Measurements from ENCODE around the gene HPD. TPM values are rescaled to one million over a fixed set of nuclear protein-coding genes. Genes with fewer than 3 reads are reported as not detected.

HPD gene
- 1 to 10 TPM in 1 of 2 donors, under 1 TPM in 1; 0.41 to 4.0 TPM for total RNA-seq

DNA sequence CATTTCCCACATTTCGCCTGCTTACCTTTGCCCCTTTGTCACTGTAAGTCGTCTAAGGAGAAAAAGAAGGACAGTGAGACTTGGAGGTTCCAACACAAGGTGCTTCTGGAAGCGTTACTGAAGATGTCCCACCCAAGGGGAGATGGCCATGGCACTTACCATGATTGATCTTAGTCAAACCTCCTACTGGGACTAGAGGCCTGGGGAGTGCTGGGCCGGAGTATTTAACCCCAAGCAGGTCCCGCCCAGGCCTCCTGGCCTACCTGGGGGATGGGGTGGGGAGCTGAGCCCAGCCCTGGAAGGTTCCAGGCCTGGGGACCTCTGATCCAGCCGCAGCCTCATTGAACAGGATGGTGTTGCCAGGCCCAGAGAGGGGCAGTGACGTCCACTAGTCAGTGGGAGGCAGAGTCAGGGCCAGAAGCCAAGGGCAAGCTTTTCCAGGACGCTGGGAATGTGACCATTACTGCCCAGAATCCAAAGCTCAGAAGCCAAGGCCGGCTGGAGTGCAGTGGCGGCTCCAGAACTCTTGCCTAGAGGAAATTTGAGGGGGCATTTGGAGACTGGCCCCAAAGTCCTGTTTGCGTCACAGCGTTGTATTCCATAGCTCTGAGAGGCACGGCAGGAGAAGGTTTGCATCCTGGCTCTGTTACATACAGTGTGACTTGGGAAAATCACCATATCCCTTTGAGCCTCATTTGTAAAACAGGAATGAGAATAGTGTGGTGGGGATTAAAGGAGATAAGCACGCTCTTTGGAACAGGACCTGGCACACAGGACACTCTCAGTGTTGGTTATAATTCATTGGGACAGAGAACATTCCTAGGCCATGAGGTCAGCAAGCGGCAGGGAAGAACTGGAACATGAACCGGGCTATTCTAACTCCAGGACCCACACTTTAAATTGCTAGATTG, at the start of gene HPD:
TSS of gene HPD (minus strand) at position 198 of the 911 bp plus-strand sequence. CDS start at position 162, 36 bp downstream.
- H3K9me3 ChIP-seq = no peaks in the 10 kb centered on the region
- H3K4me3 ChIP-seq = no peak within 1 kb of the TSS
- peak; percentile 52 for TF ChIP-seq POLR2AphosphoS5 (IDR thresholded peaks at IDR 0.05)
- TF ChIP-seq, protein P1, sequence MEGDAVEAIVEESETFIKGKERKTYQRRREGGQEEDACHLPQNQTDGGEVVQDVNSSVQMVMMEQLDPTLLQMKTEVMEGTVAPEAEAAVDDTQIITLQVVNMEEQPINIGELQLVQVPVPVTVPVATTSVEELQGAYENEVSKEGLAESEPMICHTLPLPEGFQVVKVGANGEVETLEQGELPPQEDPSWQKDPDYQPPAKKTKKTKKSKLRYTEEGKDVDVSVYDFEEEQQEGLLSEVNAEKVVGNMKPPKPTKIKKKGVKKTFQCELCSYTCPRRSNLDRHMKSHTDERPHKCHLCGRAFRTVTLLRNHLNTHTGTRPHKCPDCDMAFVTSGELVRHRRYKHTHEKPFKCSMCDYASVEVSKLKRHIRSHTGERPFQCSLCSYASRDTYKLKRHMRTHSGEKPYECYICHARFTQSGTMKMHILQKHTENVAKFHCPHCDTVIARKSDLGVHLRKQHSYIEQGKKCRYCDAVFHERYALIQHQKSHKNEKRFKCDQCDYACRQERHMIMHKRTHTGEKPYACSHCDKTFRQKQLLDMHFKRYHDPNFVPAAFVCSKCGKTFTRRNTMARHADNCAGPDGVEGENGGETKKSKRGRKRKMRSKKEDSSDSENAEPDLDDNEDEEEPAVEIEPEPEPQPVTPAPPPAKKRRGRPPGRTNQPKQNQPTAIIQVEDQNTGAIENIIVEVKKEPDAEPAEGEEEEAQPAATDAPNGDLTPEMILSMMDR (IDR thresholded peaks at IDR 0.05) = no peak
- DNase-seq (ENCODE audit: low spot score) = peak; percentile 40
- 56% methylated on average over 16 of the region's 16 CpGs for WGBS
- intact Hi-C loops (cut with DNase I) = no loop called here
- H3K27me3 ChIP-seq (replicated peaks; ENCODE audit: insufficient read depth) = no peaks in the 10 kb centered on the region
- no peaks in the 10 kb centered on the region for H3K36me3 ChIP-seq
- no peaks in the 10 kb centered on the region for H3K4me1 ChIP-seq (replicated peaks)
- H3K27ac ChIP-seq = peak within 1 kb of the TSS; percentile 66 to 72

DNA sequence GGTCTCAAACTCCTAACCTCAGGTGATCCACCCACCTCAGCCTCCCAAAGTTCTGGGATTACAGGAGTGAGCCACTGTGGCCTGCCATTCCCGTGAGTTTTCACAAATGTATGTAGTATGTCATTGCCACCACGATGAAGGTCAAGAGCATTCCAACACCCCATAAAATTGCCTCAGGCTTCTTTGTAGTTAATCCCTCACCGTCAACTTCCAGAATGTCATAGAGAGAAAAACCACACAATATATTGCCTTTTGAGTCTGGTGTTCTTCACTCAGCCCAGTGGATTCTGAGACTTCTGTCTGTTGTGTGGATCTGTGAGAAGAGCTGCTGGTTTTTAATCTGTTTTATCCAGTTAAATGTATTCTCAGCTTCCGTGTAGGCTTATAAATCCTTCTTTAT, 47.1 kb upstream of the HPD start:
- no peaks in the 10 kb centered on the region for H3K9me3 ChIP-seq
- intact Hi-C loops (cut with DNase I) = no loop called here
- H3K4me1 ChIP-seq (replicated peaks) = no peaks in the 10 kb centered on the region
- H3K4me3 ChIP-seq = no peak overlapping the region
- H3K36me3 ChIP-seq = no peaks in the 10 kb centered on the region
- no peak overlapping the region for H3K27ac ChIP-seq
- H3K27me3 ChIP-seq (replicated peaks; ENCODE audit: insufficient read depth) = no peaks in the 10 kb centered on the region
- no peak for TF ChIP-seq POLR2A (IDR thresholded peaks at IDR 0.05)
- no peak for DNase-seq (ENCODE audit: low spot score)
- 48% methylated on average over 4 of the region's 4 CpGs for WGBS

DNA sequence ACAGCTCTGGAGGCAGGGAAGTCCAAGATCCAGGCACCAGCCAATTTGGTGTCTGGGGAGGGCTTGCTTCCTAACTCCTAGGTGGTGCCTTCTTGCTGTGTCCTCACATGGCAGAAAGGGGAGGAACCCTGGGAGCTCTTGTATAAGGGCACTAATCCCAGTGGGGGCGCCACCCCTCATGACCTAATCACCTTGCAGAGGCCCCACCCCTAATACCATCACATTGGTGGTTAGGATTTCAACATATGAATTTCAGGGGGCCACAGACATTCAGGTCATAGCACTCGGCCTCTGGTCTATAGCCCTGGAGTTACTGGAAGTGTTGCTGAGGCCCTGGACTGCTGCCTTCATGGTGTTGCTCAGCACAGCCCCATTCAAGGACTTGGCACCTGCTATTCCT, 44.5 kb upstream of the HPD start:
- no peak for DNase-seq (ENCODE audit: low spot score)
- Histone ChIP-seq H3K36me3 (no peaks in the 10 kb centered on the region), H3K27me3 (replicated peaks; ENCODE audit: insufficient read depth) (no peaks in the 10 kb centered on the region), H3K4me1 (replicated peaks) (no peaks in the 10 kb centered on the region), H3K4me3 (no peak overlapping the region), H3K9me3 (no peaks in the 10 kb centered on the region), H3K27ac (no peak overlapping the region)
- WGBS = 100% methylated on average over 2 of the region's 2 CpGs
- TF ChIP-seq POLR2AphosphoS5 (IDR thresholded peaks at IDR 0.05) (no peak), POLR2A (IDR thresholded peaks at IDR 0.05) (no peak)
- TF ChIP-seq, protein P1 (IDR thresholded peaks at IDR 0.05) = no peak
- intact Hi-C loops (cut with DNase I) = no loop called here

DNA sequence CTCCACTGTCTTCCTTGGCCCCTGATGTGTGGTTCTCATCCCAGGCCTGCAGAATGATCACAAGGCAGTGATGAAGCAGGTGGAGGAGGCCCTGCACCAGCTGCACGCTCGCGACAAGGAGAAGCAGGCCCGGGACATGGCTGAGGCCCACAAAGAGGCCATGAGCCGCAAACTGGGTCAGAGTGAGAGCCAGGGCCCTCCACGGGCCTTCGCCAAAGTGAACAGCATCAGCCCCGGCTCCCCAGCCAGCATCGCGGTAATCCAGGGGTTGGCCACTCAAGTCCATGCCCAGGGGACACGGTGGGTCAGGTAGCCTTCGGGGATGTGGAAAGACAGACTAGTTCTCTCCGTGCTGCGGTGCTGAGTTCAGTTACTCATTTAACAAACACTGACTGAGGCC, 40.9 kb upstream of the HPD start:
- H3K27me3 ChIP-seq (replicated peaks; ENCODE audit: insufficient read depth) = no peaks in the 10 kb centered on the region
- H3K4me1 ChIP-seq (replicated peaks) = no peaks in the 10 kb centered on the region
- WGBS = 92% methylated on average over 13 of the region's 14 CpGs
- H3K36me3 ChIP-seq = no peaks in the 10 kb centered on the region
- TF ChIP-seq POLR2AphosphoS5 (IDR thresholded peaks at IDR 0.05) (no peak), POLR2A (IDR thresholded peaks at IDR 0.05) (no peak)
- TF ChIP-seq, protein P1 (IDR thresholded peaks at IDR 0.05) = no peak
- DNase-seq (ENCODE audit: low spot score) = no peak
- H3K4me3 ChIP-seq = no peak overlapping the region
- intact Hi-C loops (cut with DNase I) = no loop called here
- H3K27ac ChIP-seq = no peak overlapping the region
- no peaks in the 10 kb centered on the region for H3K9me3 ChIP-seq

DNA sequence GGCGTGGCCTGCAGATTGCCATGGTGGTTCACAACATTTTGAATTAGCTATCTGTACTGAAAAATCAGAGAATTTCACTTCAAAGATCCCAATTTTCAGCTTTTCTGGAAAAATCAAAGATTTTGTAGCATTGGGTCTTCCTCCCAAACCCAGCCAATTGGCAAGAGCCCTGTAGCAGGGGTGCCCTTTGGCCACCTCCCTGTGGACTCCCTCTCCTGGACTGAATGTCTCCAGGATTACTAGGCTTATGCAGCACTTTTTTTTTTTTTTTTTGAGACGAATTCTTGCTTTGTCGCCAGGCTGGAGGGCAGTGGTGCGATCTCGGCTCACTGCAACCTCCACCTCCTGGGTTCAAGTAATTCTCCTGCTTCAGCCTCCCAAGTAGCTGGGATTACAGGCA, 39.6 kb upstream of the HPD start:
- intact Hi-C loops (cut with DNase I) = no loop called here
- H3K36me3 ChIP-seq = no peaks in the 10 kb centered on the region

More for the DNA sequence above, 39.6 kb upstream of the HPD start:
- peaks cover 6% of the 10 kb centered on the region for H3K4me1 ChIP-seq (replicated peaks)
- WGBS = 77% methylated on average over 5 of the region's 5 CpGs
- TF ChIP-seq, protein P1 (IDR thresholded peaks at IDR 0.05) = no peak
- no peak for TF ChIP-seq POLR2A (IDR thresholded peaks at IDR 0.05)
- no peak for TF ChIP-seq POLR2AphosphoS5 (IDR thresholded peaks at IDR 0.05)
- no peak overlapping the region for H3K4me3 ChIP-seq
- no peak for DNase-seq (ENCODE audit: low spot score)
- H3K27me3 ChIP-seq (replicated peaks; ENCODE audit: insufficient read depth) = no peaks in the 10 kb centered on the region
- H3K9me3 ChIP-seq = no peaks in the 10 kb centered on the region
- H3K27ac ChIP-seq = no peak overlapping the region

Data from prostate gland (tissue), 2 donors.